ENCODE data around the gene DPM2.

GRCh38 chr9:127954831-127955293 is 17.2 kb upstream of the DPM2 start:
- TF ChIP-seq EGR1 (IDR thresholded peaks at IDR 0.05) (no peak), YY1 (IDR thresholded peaks at IDR 0.05; ENCODE audit: low read depth) (no peak), FOXM1 (IDR thresholded peaks at IDR 0.05; ENCODE audit: borderline replicate concordance, low read depth) (no peak)
